GM12891 (cell line): ENCODE data around the gene VCL.
A peak's percentile ranks its signal among the peaks of the same experiment; 100 is the strongest.

ENCODE experiments used
- DNase-seq: peaks from one replicate; pipeline ENCODE4 v3.0.0; 2011; ENCODE audit warnings: low spot score; ENCODE audit not compliant: insufficient read length
- FAIRE-seq: peaks from 2 replicates; lab custom pipeline; 2011; peaks lifted over from hg19 to GRCh38; lab: Jason Lieb, UNC
- PAX5 ChIP-seq: IDR thresholded peaks from 2 replicates; pipeline ENCODE4 v1.6.1; 2011; ENCODE audit warnings: low read length, moderate library complexity, mild to moderate bottlenecking; ENCODE audit not compliant: insufficient read depth, severe bottlenecking
- POLR2A ChIP-seq: IDR thresholded peaks from 2 replicates; pipeline ENCODE4 v1.6.1; 2011; ENCODE audit warnings: low read depth, low read length, control low read depth
- POLR2AphosphoS5 ChIP-seq: IDR thresholded peaks from 2 replicates; pipeline ENCODE4 v1.6.1; 2011; ENCODE audit warnings: low read depth, low read length, control low read depth
- POU2F2 ChIP-seq: IDR thresholded peaks from 2 replicates; pipeline ENCODE4 v1.6.1; 2011; ENCODE audit warnings: low read depth, mild to moderate bottlenecking, control low read depth, low read length, moderate library complexity
- SPI1 ChIP-seq: IDR thresholded peaks from 2 replicates; pipeline ENCODE4 v1.6.1; 2011; ENCODE audit warnings: low read depth, low read length, control low read depth
- TAF1 ChIP-seq: IDR thresholded peaks from 2 replicates; pipeline ENCODE4 v1.6.1; 2011; ENCODE audit warnings: low read depth, low read length, control low read depth

Gene VCL

DNA sequence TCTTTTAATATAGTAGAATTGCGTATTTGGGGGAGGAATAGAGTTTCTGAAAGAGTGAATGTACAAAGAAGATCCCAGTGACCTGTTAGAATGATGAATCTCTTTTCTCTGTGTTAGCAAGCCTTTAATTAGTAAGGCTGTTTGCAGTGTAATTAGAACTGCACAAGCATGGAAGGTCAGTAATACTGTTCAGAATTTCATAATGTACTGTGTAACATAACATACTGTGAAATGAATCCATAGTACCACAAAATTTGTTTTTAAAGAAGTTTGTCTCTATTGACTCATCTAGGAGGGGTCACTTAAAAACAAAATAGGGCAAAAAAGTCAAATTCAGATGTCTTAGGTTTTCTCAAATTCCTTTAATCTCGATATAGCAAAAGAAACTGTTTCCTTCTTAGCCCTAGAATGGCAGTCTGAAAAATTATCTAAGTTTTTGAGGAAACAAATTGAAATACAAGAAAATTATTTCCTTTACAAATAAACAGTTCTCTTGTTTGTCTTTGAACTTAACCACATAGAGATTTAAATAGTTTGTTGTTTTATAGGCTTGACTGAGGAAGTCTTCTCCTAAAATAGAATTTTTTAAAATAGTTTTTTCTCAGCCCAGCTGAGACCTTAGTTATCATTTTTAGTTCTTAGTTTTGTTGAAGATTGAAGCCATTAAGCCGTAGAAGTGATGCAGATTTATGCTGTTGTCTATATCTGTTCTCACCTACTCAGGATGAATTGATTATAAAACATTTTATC lies 165.6 kb downstream of the VCL start:
- no peak for TF ChIP-seq POLR2AphosphoS5
- no peak for TF ChIP-seq TAF1
- no peak for TF ChIP-seq PAX5
- TF ChIP-seq SPI1 = no peak
- TF ChIP-seq POU2F2 = no peak
- no peak for TF ChIP-seq POLR2A
- DNase-seq = no peak
- peak; percentile 59 for FAIRE-seq

DNA sequence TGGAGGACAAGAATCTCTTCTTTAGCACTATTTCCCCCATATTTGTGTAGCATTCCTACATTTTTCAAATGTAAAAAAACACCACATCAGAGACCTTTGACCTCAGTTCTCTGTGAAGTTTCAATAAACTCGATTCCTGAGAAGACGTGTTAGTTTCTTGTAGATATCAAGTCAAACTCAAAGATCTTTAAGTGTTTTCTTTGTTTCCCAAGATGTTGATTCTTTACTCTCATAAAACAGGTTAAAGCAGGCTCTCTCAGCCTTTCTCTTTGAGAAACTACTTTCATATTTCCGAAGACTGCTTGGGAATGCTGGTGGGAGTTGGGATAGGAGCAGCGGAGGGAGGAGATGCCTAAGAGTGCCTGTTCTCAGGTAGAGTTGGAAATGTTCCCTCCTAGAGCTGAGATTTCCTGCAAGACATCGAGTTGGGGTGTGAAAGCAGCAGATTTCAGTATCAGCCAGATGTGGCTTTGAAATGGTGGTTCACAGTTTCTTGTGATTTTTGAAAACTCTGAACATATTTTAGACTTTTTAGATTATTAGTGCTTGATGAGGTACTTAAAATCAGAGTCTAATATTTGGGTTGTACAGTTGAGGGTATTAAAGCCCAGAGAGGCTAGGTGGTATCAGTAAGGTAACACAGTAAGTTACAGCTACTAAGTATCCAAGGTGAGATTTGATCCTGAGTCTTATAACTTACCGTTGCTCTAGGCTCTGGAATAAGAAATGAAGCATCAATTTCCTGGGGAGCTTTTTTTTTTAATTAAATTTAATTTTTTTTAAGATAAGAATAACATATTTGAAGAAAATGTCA lies 167.0 kb downstream of the VCL start:
- peak; percentile 75 for FAIRE-seq
- TF ChIP-seq SPI1 (no peak), POLR2A (no peak), PAX5 (no peak), POLR2AphosphoS5 (no peak), TAF1 (no peak), POU2F2 (no peak)
- DNase-seq = no peak

DNA sequence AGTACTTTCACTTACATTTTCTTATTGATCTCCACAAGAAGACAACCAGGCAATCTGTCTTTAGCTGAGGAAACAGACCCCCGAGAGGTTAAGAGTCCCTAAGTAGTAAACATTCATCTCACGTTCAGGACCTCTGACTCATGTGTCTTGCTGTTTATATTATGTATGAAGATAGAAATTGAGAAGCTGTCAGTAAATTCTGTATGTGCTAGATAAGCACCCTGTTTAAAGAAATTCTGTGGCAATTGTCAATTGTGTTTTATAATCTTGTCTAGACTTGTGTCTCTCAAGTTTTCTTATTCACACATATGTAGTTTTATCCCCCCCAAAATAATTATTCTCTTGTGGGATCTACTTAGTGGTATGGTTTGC lies 167.6 kb downstream of the VCL start:
- no peak for DNase-seq
- FAIRE-seq = no peak
- no peak for TF ChIP-seq POLR2A
- TF ChIP-seq POLR2AphosphoS5 = no peak
- TF ChIP-seq POU2F2 = no peak
- no peak for TF ChIP-seq SPI1
- no peak for TF ChIP-seq TAF1
- TF ChIP-seq PAX5 = no peak

DNA sequence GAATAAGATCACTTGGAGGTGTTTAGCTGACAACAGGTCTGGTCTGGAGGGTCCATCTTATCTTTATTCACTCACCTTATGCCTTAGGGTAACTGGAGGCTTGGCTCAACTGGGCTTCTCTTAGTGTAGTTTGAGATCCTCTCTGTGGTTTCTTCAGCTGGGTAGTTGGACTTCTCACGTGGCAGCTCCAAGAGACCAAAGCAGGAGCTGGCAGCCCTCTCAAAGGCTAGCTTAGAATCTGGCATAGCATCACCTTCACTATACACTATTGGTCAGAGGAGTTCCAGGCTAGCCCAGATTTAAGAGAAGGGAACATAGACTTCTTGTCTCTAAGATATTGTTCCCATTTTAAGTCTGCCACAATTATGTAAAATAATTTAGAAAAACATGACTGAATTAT lies 169.5 kb downstream of the VCL start:
- FAIRE-seq (no peak), DNase-seq (no peak)
- TF ChIP-seq SPI1 (no peak), POLR2AphosphoS5 (no peak), TAF1 (no peak), POU2F2 (no peak), POLR2A (no peak), PAX5 (no peak)
